Erythroblast (primary cell): ENCODE measurements around the gene SH3D21.

Experiments used
- GATA1 ChIP-seq: IDR thresholded peaks from 2 replicates; pipeline ENCODE4 v1.6.1; 2011; ENCODE audit warnings: low read depth, mild to moderate bottlenecking, control low read depth, low read length, moderate library complexity
- POLR2A ChIP-seq: IDR thresholded peaks from 2 replicates; pipeline ENCODE4 v1.6.1; 2011; ENCODE audit warnings: mild to moderate bottlenecking, low read length

- TF ChIP-seq POLR2A (no peak), GATA1 (no peak)
These were observed 36.4 kb downstream of the SH3D21 start for GRCh38 chr1:36342426-36343185.
